Dermis blood vessel endothelial cell (primary cell): ENCODE measurements around the gene DBT. TPM values are rescaled to one million over a fixed set of nuclear protein-coding genes. Genes with fewer than 3 reads are reported as not detected.
"Not testable (repeated sequence)": the region's sequence is repeated elsewhere in the genome, so short reads cannot be mapped to it uniquely, and the experiment has no call there.

ENCODE experiments used
- DNase-seq: peaks from one replicate; pipeline ENCODE4 v3.0.0; 2010
- total RNA-seq: library from RNA; depleted of rRNA; stranded (reverse); fragments of >200 nt; gene quantifications from 2 replicates; pipeline ENCODE4 v1.2.3, GENCODE V29; 2014

The DBT gene
- total RNA-seq, 1 donor from 2014 or later, result 5.4 TPM

DNA sequence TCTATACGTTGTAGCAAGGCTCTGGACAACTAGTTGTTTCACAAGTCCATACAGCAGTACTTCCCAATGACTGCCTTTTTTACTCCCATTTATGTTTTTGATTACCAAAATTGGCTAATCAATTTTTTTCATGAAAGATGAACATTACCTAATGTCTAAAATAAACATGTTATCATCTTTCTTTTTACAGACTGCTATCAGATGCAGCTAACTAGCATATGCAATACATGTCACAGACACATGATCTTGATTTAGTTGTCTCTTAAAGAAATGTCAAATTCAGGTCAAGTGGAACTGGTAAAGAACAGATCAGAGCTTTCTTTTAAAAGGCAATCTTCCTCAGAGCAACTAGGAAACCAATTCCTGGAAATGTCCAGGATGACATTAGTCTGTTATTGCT lies 630 bp upstream of the DBT start:
- DNase-seq, result no peak

DNA sequence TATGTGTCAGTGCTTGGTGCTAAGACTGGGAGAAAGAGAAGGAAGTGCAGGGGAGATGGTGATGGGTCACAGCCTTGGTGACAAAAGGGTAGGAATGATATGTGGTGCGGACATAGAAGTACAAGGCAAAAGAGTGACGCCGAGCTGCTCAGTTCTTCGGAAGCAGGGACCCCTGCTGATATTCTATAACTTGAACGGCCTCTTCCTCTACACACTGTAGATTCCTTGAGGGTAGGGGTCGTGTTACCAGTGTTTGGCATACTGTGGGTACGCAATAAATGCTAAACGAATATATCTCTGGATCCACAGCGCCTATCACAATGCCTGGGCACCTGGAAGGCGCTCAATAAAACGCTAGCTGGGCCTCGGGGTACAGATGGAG lies 488 bp downstream of the DBT start:
- peak; percentile 17 for DNase-seq

DNA sequence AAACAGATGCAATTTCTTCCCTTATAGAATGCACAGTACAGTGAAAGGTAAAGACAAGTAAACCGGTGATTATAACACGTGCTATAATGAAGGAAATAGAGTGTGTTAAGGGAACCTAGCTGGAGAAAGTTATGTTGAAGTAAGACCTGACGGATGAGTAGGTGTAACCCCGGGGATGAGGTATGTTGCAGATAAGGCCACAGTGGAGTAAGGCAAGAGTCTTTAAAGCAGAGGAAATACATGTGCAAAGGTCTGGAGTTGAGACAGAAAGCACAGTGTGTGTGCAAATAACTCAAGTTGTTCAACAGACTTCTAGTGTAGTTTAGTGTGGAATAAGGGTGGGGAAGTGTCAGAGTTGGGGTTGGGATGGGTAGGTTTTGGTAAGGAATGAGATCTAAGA lies 2.9 kb downstream of the DBT start:
- no peak for DNase-seq

DNA sequence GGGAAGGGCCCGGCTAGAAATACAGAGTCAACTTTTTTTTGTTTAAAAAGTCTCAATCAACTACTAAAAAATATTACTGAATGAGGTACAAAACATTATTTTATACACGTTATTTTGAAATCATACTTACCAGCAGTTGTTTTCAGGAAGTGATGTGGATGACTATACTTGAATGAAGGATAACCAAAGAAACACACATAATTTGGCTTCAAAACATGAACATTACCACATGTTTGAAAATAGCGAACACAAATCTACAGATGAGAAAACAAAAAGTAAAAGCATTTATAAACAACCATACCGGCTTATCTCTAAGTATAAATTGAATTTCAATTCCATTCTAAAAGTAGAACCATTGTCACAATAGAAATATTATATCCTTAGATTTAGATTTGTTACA lies 9.0 kb downstream of the DBT start:
- DNase-seq, result no peak

DNA sequence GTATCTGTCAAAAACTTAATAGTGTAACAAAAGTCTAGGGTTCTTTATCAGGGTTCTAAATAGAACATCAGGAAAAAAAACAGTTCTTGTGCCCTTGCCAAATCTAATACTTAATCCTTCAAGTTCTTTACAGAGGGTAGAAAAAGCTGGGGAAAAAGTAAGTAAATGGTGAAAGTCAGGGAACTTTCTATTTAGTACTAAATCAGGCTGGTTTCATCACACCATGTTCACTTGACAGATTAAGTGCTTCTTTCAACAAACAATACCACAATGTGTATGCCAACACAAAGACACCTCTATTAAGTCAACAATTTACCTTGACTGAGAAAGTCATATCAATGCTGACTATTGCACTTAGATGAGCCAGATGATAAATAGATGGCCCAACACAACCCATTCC lies 9.7 kb downstream of the DBT start:
- no peak for DNase-seq

DNA sequence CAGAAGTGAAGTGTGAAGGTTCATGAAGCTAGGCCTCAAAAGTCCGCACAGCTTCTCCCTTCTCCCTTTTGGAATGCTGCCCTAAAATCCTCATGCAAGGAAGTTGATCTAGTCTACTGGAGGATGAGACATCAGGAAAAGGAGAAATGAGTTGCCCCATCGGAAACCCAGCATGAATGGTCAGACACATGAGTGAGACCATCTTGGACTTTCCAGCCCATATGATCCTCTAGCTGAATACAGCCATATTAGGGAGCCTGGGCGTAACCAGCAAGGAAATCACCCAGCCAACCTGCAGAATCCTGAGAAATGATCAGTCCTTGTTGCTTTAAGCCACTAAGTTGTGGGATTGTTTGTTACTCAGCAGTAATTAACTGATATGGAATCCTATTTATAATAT lies 12.5 kb downstream of the DBT start:
- DNase-seq, result no peak

DNA sequence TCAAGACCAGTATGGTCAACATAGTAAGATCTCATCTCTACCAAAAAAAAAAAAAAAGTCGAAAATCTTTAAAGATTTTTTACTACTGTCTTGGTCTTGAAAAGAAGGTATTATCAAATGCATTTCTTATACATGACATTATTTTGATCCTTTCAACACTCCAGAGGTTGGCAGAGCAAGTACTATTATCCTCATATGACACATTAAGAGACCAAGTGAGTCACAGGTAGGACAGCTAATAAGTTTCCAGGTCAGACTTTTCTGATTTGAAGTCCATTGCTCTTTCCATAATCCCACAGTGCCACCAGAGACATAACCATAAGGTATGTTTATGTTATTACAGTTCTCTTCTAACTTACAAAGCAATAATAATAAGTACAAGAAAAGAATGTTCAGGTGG lies 15.2 kb downstream of the DBT start:
- no peak for DNase-seq

DNA sequence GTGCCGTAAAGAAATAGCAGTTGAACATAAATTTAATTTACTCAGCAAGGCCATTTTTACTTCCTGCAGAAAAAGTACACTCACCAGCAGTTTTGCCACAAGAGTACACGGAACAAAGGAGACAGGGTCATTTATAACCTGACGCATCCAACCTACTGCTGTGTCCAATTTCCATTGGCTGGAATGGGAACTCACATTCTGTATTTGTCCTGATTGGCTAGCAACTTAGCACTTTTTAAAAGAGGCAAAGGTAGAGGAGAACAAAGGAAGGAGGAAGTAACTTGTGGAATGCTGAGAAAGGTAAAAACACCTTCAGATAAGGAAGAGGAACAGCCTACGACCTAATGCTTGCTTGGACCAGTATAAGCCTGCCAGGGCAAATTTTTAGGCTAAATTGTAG lies 16.1 kb downstream of the DBT start:
- not testable (repeated sequence) for DNase-seq

DNA sequence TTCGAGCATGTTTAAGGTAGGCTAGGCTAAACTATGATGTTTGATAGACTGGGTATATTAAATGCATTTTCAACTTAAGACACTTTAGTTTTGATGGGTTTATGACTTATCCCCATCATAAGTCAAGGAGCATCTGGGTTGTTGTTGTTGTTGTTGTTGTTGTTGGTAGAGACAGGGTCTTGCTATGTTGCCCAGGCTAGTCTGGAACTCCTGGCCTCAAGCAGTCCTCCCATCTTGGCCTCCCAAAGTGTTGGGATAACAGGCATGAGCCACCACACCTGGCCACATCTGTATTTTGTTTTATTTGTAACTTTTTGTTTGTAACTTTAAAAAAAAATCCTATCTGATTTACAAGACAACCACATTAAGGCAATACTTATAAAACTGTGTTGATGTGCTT lies 17.5 kb downstream of the DBT start:
- DNase-seq, result no peak

DNA sequence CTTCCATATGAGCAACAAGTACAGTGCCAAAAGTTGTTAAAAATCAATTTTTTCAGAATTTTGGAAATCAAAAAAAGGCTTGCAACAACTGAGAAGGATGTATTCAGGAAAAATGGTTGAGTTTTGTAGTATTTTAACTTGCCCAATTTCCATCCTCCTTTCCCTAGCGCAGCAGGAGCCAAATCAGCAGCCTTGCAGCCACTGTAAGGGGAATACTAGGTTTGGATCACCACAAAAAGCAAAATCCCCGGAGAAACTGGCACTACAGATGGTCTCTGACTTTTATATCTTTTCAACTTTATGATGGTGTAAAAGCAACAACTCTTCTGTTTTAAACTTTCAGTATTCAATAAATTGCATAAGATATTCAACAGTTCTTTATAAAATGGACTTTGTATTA lies 17.9 kb downstream of the DBT start:
- DNase-seq, result no peak

DNA sequence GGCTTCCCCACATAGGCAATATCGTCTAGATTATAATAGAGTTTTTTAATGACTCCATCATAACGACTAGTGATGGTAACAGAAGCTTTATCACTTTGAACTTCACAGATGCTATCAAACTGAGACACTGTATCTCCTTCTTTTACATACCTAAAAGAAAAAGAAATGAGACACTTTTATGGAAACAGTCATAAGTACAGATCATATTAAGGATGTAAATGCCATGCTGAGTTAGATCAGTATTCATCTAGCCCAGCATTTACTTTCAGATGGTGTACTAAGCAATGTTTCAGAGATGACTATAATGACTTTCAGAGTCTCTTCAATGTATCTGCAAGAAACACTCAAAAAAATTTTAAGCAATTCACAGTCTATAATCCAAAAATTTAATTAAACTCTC lies 18.9 kb downstream of the DBT start:
- DNase-seq, result no peak

DNA sequence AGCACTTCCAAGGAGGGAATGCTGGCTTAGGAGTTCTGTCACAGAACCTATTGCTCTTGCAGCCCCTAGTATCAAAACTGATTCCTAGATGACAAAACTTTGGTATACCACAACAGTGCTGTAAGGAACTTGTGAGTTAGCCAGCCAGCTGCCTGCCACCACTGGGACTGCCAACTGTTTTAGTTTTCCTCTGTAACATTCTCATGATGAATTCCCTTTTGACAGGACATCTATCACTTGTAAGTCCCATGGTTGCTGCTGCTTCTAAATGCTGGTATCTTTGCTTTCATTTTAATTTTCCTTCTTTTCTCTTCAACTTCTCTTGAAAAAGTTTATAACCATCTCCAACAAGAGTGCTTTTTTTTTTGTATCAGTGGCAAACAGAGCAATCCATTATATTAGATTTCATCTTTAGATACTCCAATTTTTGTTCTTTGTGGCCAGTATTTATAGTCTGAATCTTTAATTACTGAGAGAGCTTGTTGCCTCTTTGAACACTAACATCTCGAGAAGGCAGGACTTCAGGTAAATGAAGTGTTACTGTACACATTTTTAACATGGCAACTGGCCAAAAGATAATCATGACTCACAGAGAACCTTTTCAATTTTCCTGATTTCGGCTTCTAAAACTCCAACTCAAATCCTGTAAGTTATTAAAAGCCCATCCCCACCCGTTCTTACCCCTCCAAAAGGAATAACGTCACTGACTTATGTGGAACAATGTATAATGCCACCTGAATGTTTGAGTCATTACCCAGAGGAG lies 19.8 kb downstream of the DBT start:
- peak; percentile 24 for DNase-seq

DNA sequence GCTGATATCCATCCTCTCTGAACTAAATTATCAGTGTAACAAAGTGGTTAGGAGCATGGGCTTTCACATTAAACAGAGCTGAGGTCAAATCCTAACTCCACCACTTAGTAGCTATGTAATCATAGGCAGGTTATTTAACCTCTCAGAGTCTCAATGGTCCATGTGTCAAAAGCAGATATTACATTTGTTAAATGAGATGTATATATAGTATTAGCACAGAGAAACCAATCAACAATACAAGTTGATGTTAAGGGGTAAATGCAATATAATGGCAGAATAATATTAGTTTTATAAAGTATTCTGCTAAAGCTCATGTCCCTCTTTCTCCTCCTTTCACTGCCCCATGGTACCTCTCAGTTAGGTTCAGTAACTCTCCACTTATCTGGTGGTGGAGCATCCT lies 27.2 kb downstream of the DBT start:
- DNase-seq, result no peak

DNA sequence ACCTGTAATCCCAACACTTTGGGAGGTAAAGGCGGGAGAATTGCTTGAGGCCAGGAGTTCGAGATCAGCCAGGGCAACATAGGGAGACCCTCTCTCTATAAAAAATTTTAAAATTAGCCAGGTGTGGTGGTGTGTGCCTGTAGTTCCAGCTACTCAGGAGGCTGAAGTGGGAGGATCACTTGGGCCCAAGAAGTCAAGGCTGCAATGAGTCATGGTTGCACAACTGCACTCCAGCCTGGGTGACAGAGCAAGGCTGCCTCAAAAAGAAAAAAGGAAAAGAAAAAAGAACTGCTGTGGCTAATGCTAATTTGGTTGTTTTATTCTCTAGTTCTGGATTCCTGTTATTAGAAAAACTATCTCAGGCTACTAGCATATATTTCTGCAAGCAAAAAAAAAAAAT lies 29.8 kb downstream of the DBT start:
- no peak for DNase-seq

DNA sequence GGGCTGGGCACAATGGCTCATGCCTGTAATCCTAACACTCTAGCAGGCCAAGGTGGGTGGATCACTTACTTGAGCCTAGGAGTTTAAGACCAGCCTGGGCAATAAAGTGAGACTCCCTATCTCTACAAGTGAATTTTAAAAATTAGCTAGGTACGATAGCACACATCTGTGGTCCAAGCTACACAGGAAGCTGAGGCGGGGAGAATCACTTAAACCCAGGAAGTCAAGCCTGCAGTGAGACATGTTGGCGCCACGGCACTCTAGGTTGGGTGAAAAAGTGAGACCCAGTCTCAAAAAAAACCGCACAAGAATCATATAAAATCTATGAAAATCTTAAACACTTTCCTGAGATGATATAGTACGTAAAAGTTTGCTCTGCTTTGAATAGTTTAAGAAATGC lies 30.2 kb downstream of the DBT start:
- DNase-seq, result no peak

DNA sequence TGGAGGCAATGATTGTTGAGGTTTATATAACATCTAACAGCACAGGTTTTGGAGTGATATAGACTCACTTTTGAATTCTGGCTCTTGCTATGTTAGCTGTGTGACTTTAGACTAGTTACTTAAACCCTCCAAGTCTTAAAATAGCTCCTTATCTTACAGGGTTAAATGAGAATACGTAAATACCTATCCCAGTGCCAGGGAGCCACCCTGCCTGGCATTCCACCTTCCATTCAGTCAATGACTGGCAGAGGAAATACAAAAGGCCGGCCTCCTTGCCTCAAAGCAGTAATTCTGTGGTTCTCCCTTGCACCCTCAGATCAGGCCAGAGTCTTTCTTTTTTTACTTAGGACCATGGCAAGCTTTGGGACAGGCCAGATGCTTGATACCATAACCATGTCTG lies 31.8 kb downstream of the DBT start:
- DNase-seq, result no peak

DNA sequence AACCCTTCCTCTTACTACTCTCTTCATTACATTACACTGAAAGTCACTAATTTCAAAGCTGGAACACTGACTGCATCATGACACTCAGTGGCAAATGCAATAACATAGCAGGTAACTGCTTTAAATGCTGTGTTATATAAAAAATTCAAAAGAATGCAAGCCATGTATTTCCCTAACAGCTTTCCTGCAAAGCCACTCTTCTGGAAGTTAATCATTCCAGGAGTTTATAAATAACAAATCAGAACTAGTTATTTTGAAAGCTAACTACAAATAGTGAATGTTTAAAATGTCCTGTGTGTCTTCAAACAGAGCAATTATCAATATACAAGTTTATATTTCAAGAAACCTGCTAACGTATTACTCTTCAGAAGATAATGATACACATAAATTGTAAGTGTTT lies 34.5 kb downstream of the DBT start:
- DNase-seq, result no peak

DNA sequence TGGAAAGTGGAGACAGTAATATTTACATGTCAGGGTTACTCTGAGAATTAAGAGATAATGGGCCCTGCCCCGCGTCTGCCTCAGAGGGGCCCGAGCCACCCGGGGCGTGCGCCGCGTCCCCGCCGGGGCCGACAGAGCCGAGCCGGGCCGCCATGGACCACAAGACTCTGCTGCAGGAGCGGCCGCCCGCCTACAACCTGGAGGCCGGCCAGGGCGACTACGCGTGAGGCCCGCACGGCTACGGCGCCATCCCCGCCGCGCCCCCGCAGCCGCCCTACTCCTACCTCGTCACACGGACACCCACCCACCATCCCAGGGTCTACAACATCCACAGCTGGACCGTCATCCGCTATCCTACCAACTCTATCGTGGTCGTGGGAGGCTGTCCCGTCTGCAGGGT lies 36.5 kb downstream of the DBT start:
- DNase-seq, result no peak

DNA sequence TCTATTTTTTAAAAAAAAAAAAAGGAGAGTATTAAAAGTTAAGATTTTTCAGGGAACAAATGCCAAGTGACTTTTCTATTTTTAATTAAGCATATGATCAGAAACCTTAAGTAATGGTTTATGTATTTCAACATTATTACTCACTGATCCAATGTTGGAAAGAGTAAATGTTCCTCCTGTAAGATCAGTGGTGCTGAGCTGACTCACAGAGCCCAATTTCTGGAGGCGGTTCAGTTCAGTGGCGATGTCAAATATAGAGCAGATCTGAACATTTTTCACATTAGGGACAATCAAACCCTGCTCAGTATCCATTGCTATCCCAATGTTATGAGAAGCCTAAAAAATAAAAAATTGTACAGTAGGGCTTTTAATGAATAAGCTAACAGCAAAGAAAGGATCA lies 43.3 kb downstream of the DBT start:
- DNase-seq, result no peak

DNA sequence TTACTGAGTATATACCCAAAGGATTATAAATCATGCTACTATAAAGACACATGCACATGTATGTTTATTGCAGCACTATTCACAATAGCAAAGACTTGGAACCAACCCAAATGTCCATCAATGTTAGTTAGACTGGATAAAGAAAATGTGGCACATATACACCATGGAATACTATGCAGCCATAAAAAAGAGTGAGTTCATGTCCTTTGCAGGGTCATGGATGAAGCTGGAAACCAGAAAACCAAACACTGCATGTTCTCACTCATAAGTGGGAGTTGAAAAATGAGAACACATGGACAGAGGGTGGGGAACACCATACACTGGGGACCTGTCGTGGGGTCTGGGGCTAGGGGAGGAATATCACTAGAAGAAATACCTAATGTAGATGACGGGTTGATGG lies 44.0 kb downstream of the DBT start:
- not testable (repeated sequence) for DNase-seq

DNA sequence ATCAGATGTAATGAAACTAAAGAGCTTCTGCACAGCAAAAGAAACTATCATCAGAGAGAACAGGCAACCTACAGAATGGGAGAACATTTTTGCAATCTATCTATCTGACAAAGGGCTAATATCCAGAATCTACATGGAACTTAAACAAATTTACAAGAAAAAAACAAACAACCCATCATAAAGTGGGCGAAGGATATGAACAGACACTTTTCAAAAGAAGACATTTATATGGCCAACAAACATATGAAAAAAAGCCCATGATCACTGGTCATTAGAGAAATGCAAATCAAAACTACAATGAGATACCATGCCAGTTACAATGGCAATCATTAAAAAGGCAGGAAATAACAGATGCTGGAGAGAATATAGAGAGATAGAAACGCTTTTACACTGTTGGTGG lies 44.5 kb downstream of the DBT start:
- DNase-seq, result not testable (repeated sequence)

DNA sequence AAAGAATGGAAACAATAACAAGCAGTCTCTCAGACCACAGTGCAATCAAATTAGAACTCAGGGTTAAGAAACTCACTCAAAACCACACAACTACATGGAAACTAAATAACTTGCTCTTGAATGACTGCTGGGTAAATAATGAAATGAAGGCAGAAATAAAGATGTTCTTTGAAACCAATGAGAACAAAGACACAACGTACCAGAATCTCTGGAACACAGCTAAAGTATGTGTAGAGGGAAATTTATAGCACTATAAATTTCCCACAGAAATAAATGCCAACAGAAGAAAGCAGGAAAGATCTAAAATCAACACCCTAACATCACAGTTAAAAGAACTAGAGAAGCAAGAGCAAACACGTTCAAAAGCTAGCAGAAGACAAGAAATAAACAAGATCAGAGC lies 46.9 kb downstream of the DBT start:
- DNase-seq, result not testable (repeated sequence)

DNA sequence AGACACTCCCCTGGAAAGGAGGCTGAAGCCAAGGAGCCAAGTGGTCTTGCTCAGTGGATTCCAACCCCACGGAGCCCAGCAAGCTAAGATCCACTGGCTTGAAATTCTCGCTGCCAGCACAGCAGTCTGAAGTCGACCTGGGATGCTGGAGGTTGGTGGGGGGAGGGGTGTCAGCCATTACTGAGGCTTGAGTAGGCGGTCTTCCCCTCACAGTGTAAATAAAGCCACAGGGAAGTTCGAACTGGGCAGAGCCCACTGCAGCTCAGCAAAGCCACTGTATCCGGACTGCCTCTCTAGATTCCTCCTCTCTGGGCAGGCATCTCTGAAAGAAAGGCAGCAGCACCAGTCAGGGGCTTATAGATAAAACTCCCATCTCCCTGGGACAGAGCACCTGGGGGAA lies 49.6 kb downstream of the DBT start:
- not testable (repeated sequence) for DNase-seq

DNA sequence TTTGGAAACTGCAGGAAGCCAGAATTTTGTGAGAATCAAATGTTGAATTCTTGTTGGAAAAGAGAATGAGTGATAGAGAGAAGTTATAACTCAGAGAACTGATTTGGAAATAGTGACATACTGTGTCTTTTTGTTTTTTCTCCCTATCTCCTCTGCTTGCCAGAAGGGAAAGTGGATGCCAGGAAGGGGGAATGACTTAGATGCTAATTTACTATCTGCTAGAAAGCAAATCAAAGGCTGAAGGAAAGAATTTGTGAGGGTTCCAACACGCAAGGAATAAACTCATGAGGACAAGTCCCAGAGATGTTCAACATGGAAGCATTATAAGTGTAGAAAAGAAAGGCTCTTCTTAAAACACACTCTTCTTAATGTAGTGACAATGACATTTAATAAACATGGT lies 51.0 kb downstream of the DBT start:
- no peak for DNase-seq

DNA sequence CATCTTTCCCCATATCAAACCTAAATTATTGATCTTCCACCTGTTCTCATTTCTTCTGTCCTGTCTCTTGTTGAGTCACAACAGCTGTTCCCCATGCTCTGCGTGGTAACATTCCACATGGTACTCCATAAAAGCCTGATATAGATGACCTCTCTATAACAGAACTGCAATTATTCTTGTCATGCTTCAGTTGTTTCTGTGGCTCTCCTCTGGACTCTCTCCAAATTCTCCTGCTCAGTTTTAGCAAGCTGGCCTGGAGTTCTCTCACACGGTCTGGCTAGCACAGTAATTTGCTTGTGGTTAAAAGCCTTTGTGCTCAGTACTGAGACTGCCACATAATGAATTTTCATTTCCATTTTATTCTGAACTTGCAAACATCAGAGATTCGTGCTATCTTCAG lies 61.0 kb downstream of the DBT start:
- DNase-seq, result no peak
